Measurements from ENCODE around the gene HNRNPUL2. TPM values are rescaled to one million over a fixed set of nuclear protein-coding genes. Genes with fewer than 3 reads are reported as not detected.

HNRNPUL2 gene
- total RNA-seq, 1 donor from 2014 or later: 61.5 TPM

DNA sequence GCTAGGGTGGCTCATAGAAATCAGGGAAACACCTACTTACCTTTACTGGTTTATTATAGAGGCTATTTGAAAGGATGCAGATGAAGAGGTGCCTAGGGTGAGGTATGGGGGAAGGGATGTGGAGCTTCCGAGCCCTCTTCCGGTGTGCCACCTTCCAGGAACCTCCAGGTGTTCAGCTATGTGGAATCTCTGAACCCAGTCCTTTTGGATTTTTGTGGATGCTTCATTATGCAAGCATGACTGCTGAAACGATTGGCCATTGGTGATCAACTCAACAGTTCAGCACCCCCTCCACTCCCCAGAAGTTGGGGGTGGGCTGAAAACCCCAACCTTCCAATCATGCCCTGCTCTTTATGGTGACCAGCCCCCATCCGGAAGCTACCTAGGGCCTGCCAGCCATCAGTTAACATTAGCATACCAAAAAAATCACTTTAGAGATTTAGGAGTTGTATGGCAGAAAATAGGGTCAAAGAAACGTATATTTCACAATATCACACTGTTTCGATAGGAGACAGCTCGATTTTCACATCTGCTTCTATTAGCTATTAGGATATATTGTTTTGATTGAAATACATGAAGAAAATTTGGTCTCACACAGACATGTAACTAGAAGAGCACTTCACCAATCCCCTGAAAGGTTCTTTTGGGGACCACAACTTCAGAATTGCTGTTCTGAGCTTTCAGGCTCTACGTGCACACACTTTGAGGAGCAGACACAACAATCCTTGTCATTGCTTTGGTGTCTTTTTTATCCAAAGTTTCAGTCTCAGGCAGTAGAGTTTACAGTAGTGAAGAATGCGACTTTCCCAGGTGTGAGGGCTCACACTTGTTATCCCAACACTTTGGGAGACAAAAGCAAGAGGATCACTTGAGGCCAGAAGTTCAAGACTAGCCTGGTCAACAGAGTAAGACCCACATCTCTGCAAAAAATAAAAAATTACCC lies 30.9 kb upstream of the HNRNPUL2 start:
- TF ChIP-seq, protein P1, sequence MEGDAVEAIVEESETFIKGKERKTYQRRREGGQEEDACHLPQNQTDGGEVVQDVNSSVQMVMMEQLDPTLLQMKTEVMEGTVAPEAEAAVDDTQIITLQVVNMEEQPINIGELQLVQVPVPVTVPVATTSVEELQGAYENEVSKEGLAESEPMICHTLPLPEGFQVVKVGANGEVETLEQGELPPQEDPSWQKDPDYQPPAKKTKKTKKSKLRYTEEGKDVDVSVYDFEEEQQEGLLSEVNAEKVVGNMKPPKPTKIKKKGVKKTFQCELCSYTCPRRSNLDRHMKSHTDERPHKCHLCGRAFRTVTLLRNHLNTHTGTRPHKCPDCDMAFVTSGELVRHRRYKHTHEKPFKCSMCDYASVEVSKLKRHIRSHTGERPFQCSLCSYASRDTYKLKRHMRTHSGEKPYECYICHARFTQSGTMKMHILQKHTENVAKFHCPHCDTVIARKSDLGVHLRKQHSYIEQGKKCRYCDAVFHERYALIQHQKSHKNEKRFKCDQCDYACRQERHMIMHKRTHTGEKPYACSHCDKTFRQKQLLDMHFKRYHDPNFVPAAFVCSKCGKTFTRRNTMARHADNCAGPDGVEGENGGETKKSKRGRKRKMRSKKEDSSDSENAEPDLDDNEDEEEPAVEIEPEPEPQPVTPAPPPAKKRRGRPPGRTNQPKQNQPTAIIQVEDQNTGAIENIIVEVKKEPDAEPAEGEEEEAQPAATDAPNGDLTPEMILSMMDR (IDR thresholded peaks at IDR 0.05; ENCODE audit: unreplicated experiment): no peak
- H3K9me3 Mint-ChIP-seq: no peaks in the 10 kb centered on the region
- H3K4me1 Mint-ChIP-seq: peaks cover 23% of the 10 kb centered on the region
- H3K27ac Mint-ChIP-seq: no peak overlapping the region
- no peak overlapping the region for H3K4me3 Mint-ChIP-seq
- DNase-seq (ENCODE audit: low spot score in 2 of 2, unreplicated experiment in 2 of 2): no peak
- no peaks in the 10 kb centered on the region for H3K27me3 Mint-ChIP-seq (ENCODE audit: low read depth)
- peaks cover 3% of the 10 kb centered on the region for H3K36me3 Mint-ChIP-seq

- TF ChIP-seq, protein P1 (IDR thresholded peaks at IDR 0.05; ENCODE audit: unreplicated experiment): no peak
- Mint-ChIP-seq H3K36me3 (peaks cover 5% of the 10 kb centered on the region), H3K27ac (peak overlapping the region; percentile 48), H3K4me1 (peaks cover 10% of the 10 kb centered on the region), H3K4me3 (peak overlapping the region; percentile 97), H3K27me3 (ENCODE audit: low read depth) (no peaks in the 10 kb centered on the region), H3K9me3 (no peaks in the 10 kb centered on the region)
- no peak for DNase-seq (ENCODE audit: low spot score in 2 of 2, unreplicated experiment in 2 of 2)
These were observed 27.9 kb upstream of the HNRNPUL2 start for GRCh38 chr11:62755086-62755615.

DNA sequence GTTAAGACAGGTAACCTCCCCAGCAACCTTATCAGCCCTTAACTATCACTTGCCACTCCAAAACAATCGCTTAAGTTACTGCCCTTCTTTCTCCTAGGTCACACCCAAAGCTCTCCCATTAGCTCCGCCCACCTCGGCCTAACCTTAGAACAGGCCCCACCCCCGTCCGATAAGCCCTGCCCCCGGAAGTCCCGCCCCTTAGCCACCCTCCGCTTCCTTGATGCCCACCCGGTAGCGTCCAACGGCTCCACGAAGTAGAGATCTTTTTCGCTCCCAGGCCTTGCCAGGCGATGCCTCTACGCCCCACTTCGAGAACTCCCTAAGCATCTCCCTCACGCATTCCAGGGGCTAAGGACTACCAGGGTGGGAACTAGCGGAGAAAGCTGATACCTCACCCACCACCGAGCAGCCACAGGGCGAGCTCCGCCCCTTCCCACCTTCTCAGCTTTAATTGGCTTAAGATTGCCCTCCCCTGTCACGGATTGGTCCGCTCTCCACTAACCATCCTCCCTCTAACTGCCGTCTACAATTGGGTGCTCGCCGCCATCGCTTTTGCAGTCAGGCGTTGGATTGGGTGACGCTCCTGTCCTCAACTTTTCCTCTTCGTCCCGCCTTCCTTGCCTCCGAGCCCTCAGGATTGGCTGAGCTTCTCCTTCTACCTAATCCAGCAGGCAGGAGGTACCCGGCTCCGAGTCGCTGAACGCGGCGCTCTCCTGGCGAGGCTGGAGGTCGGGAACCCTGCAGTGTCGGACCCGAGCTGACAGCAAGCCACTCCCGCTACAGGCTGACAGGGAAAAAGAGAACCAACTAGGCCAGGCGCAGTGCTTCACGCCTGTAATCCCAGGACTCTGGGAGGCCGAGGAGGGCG lies 26.7 kb upstream of the HNRNPUL2 start, which contains the start of gene ZBTB3:
Gene ZBTB3 (minus strand): TSS at position 425 of the 868 bp plus-strand sequence. CDS start 496 bp downstream, outside the sequence.
- TF ChIP-seq, protein P1 (IDR thresholded peaks at IDR 0.05; ENCODE audit: unreplicated experiment): no peak
- H3K27me3 Mint-ChIP-seq (ENCODE audit: low read depth): no peaks in the 10 kb centered on the region
- DNase-seq (ENCODE audit: low spot score in 2 of 2, unreplicated experiment in 2 of 2): peak; percentile 92 to 93
- peaks cover 7% of the 10 kb centered on the region for H3K36me3 Mint-ChIP-seq
- H3K27ac Mint-ChIP-seq: peak within 1 kb of the TSS; percentile 97
- no peaks in the 10 kb centered on the region for H3K9me3 Mint-ChIP-seq
- H3K4me3 Mint-ChIP-seq: peak within 1 kb of the TSS; percentile 97
- peaks cover 13% of the 10 kb centered on the region for H3K4me1 Mint-ChIP-seq

DNA sequence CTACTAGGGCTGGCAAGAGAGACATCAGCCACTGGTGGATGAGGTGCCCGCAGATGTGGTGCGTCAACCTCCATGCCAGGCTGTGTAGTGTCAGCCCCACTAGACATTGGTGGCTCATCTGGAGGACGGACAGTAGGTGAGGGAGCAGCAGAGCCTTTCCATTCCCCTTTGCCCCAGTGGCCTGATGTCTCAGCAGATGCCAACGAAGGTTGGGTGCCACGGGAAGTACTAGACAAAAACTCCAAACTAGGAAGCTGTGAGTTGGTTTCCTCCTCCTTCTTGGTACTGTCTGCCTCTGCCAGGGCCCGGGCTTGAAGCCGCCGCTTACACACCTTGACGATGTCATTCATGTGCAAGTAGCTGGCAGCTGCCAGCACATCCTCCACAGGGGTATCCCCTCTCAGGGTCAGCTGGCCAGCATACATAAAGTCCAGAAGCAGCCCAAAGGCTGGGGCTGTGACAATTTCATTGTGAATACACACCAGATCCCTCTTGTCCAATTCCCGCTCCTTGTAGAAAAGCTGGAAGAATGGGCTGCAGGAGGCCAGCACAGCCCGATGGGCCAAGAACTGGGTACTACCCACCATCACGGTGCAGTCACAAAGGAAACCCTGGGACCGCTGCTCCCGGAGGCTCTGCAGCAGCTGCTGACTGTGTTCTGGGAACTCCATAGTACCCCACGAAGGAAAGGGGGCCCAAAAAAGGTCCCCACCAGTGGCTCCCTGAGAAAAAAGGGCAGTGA lies 25.9 kb upstream of the HNRNPUL2 start:
- H3K4me3 Mint-ChIP-seq: peak overlapping the region; percentile 97
- H3K9me3 Mint-ChIP-seq: no peaks in the 10 kb centered on the region
- no peaks in the 10 kb centered on the region for H3K27me3 Mint-ChIP-seq (ENCODE audit: low read depth)

More for the DNA sequence above, 25.9 kb upstream of the HNRNPUL2 start:
- Mint-ChIP-seq H3K36me3 (peaks cover 10% of the 10 kb centered on the region), H3K27ac (peak overlapping the region; percentile 97), H3K4me1 (peaks cover 16% of the 10 kb centered on the region)
- TF ChIP-seq, protein P1 (IDR thresholded peaks at IDR 0.05; ENCODE audit: unreplicated experiment): no peak
- DNase-seq (ENCODE audit: low spot score in 2 of 2, unreplicated experiment in 2 of 2): no peak
